NCI-H524 (cell line): ENCODE results near the gene FURIN.
A peak's percentile ranks its signal among the peaks of the same experiment; 100 is the strongest.
"Not testable (repeated sequence)": the region's sequence is repeated elsewhere in the genome, so short reads cannot be mapped to it uniquely, and the experiment has no call there.

Experiments
- DNase-seq, 2 experiments: peaks; one replicate each; lab custom pipeline; 2025; lab: John Stamatoyannopoulos, UW

FURIN gene

GRCh38 chr15:90868261-90868689 lies at the start of gene FURIN:
TSS of gene FURIN (plus strand) at chr15:90868588. CDS start at chr15:90875741, 7,153 bp downstream.
- no peak for DNase-seq

- peak in 1 of 2 experiments; percentile 18 for DNase-seq
Measured at GRCh38 chr15:90819390-90819789, 49.0 kb upstream of the FURIN start.

- peak in 1 of 2 experiments; percentile 16 for DNase-seq
Measured at GRCh38 chr15:90819850-90820249, 48.5 kb upstream of the FURIN start.

GRCh38 chr15:90820481-90820880 lies 47.9 kb upstream of the FURIN start:
- no peak for DNase-seq

GRCh38 chr15:90822204-90822955 lies 46.0 kb upstream of the FURIN start:
- no peak for DNase-seq

GRCh38 chr15:90823455-90823974 lies 44.9 kb upstream of the FURIN start:
- no peak for DNase-seq

GRCh38 chr15:90825115-90825899 lies 43.1 kb upstream of the FURIN start:
- not testable (repeated sequence) for DNase-seq

- DNase-seq, result not testable (repeated sequence)
Measured at GRCh38 chr15:90826206-90826885, 42.0 kb upstream of the FURIN start.

- DNase-seq, result no peak
Measured at GRCh38 chr15:90826886-90827435, 41.4 kb upstream of the FURIN start.

- no peak for DNase-seq
Measured at GRCh38 chr15:90828111-90828510, 40.3 kb upstream of the FURIN start.

- DNase-seq, result no peak
Measured at GRCh38 chr15:90829126-90829525, 39.3 kb upstream of the FURIN start.

- no peak for DNase-seq
Measured at GRCh38 chr15:90829942-90830440, 38.4 kb upstream of the FURIN start.

GRCh38 chr15:90834626-90835025 lies 33.8 kb upstream of the FURIN start:
- no peak for DNase-seq

GRCh38 chr15:90836296-90836871 lies 32.0 kb upstream of the FURIN start:
- no peak for DNase-seq

- DNase-seq, result no peak
Measured at GRCh38 chr15:90837094-90837493, 31.3 kb upstream of the FURIN start.

- DNase-seq, result no peak
Measured at GRCh38 chr15:90838139-90838538, 30.2 kb upstream of the FURIN start.

- no peak for DNase-seq
Measured at GRCh38 chr15:90838544-90838943, 29.8 kb upstream of the FURIN start.

- DNase-seq, result no peak
Measured at GRCh38 chr15:90839187-90840071, 29.0 kb upstream of the FURIN start.

GRCh38 chr15:90840157-90840855 lies 28.1 kb upstream of the FURIN start:
- no peak for DNase-seq

GRCh38 chr15:90840954-90841353 lies 27.4 kb upstream of the FURIN start:
- no peak for DNase-seq
